Neuron (in vitro differentiated cells): Measurements from ENCODE around the gene PRR9.

Experiments used
- H2AFZ ChIP-seq: one replicate; pipeline ENCODE4 v1.6.1; 2013; ENCODE audit warnings: low read depth, mild to moderate bottlenecking, inconsistent platforms, low read length, moderate library complexity
- H3K27me3 ChIP-seq: one replicate; pipeline ENCODE4 v1.6.1; 2013; ENCODE audit warnings: low read length; ENCODE audit not compliant: insufficient read depth
- H3K36me3 ChIP-seq: one replicate; pipeline ENCODE4 v1.6.1; 2013; ENCODE audit warnings: low read length; ENCODE audit not compliant: insufficient read depth
- H3K4me1 ChIP-seq: one replicate; pipeline ENCODE4 v1.6.1; 2013; ENCODE audit warnings: low read length; ENCODE audit not compliant: insufficient read depth
- H3K4me3 ChIP-seq: 2 replicates; pipeline ENCODE4 v1.5.1; 2013; ENCODE audit warnings: mild to moderate bottlenecking, low read length, moderate library complexity
- H3K9me3 ChIP-seq: one replicate; pipeline ENCODE4 v1.6.1; 2013; ENCODE audit warnings: low read length

The PRR9 gene

GRCh38 chr1:153261281-153262069 lies 44.1 kb downstream of the PRR9 start:
- Histone ChIP-seq H3K4me3 (no peak overlapping the region), H2AFZ (no peak overlapping the region), H3K36me3 (no peaks in the 10 kb centered on the region), H3K9me3 (no peaks in the 10 kb centered on the region), H3K4me1 (no peaks in the 10 kb centered on the region), H3K27me3 (peaks cover 40% of the 10 kb centered on the region)

- Histone ChIP-seq H2AFZ (no peak overlapping the region), H3K4me3 (no peak overlapping the region), H3K27me3 (peaks cover 40% of the 10 kb centered on the region), H3K4me1 (no peaks in the 10 kb centered on the region), H3K9me3 (no peaks in the 10 kb centered on the region), H3K36me3 (no peaks in the 10 kb centered on the region)
These were observed 44.6 kb downstream of the PRR9 start for GRCh38 chr1:153262070-153262366.

GRCh38 chr1:153262462-153263157 lies 45.2 kb downstream of the PRR9 start:
- Histone ChIP-seq H2AFZ (no peak overlapping the region), H3K36me3 (no peaks in the 10 kb centered on the region), H3K27me3 (peaks cover 40% of the 10 kb centered on the region), H3K4me1 (no peaks in the 10 kb centered on the region), H3K4me3 (no peak overlapping the region), H3K9me3 (no peaks in the 10 kb centered on the region)

- no peaks in the 10 kb centered on the region for H3K9me3 ChIP-seq
- peaks cover 23% of the 10 kb centered on the region for H3K27me3 ChIP-seq
- no peak overlapping the region for H2AFZ ChIP-seq
- no peak overlapping the region for H3K4me3 ChIP-seq
- H3K4me1 ChIP-seq: no peaks in the 10 kb centered on the region
- no peaks in the 10 kb centered on the region for H3K36me3 ChIP-seq
These were observed 48.1 kb downstream of the PRR9 start for GRCh38 chr1:153265457-153265856.
